Ramos (cell line): ENCODE data around the gene RUVBL2.
"Not testable (repeated sequence)": the region's sequence is repeated elsewhere in the genome, so short reads cannot be mapped to it uniquely, and the experiment has no call there.

Experiments
- in situ Hi-C: fragments of 300-500 bp; cut with MboI; formaldehyde crosslinking; loops from one replicate; pipeline ENCODE4 v1.14.3; 2022; ENCODE audit warnings: low sequenced_read_pairs; ENCODE audit not compliant: unreplicated experiment

Gene RUVBL2

DNA sequence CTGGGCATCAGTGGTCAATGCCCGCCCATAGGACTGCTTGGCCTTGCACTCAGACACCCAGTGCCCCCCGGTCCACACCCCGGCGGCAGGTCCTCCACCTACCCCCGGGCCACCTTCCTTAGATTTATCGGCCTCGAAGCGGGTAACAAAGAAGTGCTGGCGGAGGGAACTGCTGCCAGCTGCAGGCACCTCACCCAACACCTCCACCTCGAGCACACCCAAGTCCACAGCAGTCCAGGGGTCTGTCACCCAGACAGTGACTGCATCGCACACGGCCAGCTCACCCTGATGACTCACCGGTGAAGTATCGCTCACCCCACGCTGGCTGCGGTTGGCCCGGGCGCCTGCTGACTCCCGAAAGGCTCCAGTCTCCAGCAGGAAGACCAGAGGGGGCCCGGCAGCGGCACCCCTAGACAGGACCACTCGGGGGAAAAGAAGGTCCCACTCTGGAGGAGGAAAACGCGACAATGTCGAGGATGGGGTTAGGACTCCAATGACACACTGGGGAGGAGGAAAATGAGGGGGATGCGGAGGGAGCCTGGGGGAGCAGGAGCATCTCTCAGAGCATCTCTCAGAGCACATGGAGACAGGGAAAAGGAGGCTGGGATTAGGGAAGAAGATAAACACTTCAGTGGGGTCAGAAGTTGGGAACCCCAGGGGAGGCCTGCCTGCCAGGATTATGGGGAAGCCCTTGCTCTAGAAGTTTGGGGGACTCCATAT, 45.0 kb downstream of the RUVBL2 start:
- in situ Hi-C loops: not testable (repeated sequence)

DNA sequence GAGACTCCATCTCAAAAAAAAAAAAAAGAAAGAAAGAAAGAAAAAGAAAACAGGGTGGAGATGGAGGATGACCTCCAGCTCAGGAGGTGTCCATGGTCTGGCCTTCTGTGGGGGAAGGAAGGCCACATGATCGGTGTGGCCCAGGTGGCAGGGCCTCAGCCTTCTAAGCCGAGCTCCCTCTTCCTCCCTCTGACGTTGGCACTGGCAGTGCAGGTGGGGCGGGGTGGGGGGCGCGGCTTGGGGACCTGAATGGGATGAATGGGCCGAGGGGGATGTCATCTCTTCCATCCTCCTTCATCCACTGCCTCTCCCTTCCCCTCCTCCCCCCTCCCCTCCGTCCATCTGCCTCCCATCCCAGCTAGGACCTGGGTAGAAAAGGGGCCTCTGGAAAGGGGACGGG, 46.0 kb downstream of the RUVBL2 start:
- in situ Hi-C loops: not testable (repeated sequence)

DNA sequence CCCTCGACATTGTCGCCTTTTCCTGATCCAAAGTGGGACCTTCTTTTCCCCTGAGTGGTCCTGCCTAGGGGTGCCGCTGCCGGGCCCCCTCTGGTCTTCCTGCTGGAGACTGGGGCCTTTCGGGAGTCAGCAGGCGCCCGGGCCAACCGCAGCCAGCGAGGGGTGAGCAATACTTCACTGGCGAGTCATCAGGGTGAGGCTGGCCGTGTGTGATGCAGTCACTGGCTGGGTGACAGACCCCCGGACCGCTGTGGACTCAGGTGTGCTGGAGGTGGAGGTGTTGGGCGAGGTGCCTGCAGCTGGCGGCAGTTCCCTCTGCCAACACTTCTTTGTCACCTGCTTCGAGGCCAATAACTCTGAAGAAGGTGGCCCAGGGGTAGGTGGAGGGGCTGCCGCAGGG, 48.5 kb downstream of the RUVBL2 start:
- in situ Hi-C loops: no loop called here

DNA sequence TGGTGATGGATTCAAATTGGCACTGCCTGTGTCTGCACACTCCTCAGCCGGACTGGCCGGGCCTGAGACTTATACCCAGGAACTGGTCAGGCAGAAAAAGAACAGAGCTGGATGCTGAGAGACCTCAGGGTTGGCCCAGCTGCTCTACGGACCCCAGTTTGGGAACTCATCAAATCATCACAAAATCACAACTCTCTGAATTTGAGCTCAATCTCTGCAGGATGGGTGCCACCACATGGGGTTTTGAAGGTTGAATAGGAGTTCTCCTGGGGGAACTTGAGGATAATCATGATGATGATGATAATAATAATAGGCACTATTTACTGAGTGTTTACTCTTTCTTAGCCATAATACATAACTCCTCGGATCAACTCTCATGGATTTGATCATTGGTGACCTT, 49.0 kb downstream of the RUVBL2 start:
- in situ Hi-C loops: not testable (repeated sequence)

DNA sequence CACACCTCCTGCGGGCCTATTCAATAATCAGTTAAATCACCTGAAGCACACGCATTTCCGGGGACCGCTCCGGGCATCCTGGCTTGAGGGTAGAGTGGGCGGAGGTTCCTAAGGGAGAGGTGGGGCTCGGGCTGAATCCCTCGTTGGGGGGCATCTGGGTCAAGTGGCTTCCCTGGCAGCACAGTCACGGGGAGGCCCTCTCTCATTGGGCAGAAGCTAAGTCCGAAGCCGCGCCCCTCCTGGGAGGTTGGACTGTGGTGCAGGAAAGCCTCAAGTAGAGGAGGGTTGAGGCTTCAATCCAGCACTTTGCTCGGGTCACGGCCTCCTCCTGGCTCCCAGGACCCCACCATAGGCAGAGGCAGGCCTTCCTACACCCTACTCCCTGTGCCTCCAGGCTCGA, 49.9 kb downstream of the RUVBL2 start, which contains the start of gene CGB5:
Gene CGB5, plus strand, starts transcription at position 301 of the 400 bp plus-strand sequence. CDS start 362 bp downstream, outside the sequence.
- in situ Hi-C loops: not testable (repeated sequence)

DNA sequence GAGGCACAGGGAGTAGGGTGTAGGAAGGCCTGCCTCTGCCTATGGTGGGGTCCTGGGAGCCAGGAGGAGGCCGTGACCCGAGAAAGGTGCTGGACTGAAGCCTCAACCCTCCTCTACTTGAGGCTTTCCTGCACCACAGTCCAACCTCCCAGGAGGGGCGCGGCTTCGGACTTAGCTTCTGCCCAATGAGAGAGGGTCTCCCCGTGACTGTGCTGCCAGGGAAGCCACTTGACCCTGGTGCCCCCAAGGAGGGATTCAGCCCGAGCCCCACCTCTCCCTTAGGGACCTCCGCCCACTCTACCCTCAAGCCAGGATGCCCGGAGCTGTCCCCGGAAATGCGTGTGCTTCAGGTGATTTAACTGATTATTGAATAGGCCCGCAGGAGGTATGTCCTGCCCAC, 55.3 kb downstream of the RUVBL2 start, which contains the start of gene CGB8:
Gene CGB8, minus strand, starts transcription at position 101 of the 400 bp plus-strand sequence. CDS start 372 bp downstream, outside the sequence.
- in situ Hi-C loops: not testable (repeated sequence)

DNA sequence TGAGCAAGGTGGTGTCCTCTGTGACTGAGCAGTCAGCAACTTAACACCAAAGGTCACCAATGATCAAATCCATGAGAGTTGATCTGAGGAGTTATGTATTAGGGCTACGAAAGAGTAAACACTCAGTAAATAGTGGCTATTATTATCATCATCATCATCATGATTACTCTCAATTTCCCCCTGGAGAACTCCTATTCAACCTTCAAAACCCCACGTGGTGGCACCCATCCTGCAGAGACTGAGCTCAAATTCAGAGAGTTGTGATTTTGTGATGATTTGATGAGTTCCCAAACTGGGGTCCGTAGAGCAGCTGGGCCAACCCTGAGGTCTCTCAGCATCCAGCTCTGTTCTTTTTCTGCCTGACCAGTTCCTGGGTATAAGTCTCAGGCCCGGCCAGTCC, 56.1 kb downstream of the RUVBL2 start:
- in situ Hi-C loops: not testable (repeated sequence)

DNA sequence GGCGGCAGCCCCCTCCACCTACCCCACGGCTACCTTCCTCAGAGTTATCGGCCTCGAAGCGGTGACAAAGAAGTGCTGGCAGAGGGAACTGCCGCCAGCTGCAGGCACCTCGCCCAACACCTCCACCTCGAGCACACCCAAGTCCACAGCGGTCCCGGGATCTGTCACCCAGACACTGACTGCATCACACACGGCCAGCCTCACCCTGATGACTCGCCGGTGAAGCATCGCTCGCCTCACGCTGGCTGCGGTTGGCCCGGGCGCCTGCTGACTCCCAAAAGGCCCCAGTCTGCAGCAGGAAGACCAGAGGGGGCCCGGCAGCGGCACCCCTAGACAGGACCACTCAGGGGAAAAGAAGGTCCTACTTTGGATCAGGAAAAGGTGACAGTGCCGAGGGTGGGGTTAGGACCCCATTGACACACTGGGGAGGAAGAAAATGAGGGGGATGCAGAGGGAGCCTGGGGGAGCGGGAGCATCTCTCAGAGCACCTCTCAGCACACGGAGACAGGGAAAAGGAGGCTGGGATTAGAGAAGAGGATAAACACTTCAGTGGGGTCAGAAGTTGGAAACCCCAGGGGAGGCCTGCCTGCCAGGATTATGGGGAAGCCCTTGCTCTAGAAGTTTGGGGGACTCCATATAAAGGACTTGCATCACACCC, 56.8 kb downstream of the RUVBL2 start:
- in situ Hi-C loops: not testable (repeated sequence)

DNA sequence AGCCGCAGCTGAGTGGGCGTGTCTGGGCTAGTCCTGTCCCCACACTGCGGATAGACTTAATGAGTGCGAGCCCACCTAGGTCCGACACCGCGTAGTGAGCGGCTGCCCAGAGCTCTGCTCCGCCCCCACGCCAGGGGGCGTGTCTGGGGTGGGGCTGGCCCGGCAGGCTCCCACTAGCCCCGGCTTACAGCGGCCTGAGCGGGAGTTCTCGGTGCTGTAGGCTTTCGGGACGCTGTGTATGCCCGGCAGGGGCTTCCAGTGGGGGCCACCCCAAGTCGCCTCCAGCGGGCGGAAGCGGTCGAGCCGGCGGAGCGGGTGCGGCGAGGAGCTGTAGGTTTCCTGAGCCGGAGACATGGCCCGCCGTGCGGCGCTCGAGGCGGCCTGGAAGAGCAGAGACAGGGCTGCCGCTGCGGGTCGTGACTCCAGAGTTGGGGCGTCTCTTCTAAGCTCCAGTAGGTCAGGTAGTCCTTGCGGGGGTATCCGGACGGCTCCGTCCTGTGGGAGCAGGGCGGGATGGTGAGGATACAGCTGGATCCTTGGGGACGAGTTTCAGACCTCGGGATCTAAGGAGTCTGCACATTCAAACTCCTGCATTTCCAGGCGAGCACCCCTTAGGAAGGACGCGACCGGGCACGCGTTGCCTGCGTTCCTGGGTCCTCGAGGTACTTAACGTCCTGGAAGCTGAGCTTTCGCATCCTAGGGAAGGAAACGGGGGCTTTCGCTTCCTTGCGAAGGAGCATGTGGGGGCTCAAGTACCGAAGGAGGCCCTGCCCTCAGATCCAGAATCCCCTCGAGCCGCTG, 62.6 kb downstream of the RUVBL2 start:
- in situ Hi-C loops: no loop called here

DNA sequence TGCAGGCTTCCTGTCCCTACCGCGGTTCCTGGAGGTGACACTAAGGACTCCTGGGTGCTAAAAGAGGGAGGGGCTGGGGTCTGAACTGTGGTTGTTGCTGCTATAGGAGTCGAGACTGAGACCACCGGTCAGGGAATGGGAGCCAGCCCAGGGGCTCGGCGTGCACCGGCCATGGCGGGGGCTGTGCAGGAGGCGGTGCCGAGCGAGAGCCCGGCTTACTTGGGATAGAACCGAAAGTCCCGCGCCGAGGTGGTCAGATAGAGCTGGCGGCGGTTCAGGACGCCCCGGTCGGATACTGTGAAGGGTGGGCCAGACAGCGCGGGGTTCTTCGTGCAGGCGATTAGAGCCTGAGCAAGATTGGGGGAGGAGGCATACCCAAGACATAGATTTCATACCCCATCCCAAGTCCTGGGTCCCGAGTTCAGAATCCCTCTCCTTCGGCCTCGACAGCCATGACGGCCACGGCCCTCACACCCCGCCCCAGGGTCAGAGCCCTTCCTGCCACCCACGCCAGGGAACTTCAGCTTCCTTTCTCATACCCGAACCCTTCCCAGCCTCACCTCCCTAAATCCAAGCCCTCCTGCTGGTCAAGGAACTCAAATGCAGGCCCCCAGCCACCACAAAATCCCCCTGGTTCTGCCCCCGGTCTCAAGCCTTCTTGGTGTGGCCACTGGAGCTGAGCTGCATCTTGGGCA, 63.4 kb downstream of the RUVBL2 start:
- in situ Hi-C loops: not testable (repeated sequence)

DNA sequence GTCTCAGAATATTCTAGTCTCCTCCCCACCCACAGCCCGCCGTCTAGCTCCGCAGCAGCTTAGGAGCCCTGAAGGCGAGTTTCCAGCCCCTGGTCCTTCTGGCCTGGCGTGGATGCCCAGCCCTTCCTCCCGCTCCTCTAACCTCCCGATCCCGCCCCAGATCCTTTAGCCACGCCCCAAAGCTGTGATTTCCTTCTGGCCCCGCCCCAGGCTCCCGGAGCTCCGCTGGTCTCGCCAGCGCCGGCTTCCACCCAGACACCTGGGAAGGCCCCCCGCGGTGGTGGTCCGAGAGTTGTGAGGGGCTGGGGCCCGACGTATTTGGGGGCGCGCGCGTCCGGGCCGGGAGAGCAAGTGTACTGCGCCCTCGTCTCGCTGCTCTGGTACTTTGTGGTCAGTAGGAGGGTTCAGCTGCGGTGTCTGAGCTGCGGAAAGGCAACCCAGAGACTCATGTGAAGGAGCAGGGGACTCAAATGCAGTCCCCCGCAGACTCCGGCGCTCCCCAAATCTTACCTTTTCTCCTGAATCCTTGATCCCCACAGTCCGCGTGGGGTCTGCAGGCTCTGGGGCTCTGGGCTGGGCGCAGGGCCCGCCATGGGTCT, 64.0 kb downstream of the RUVBL2 start, which contains the start of gene CGB7:
Gene CGB7, minus strand, starts transcription at position 114 of the 599 bp plus-strand sequence. CDS start 2,374 bp downstream, outside the sequence.
- in situ Hi-C loops: no loop called here

DNA sequence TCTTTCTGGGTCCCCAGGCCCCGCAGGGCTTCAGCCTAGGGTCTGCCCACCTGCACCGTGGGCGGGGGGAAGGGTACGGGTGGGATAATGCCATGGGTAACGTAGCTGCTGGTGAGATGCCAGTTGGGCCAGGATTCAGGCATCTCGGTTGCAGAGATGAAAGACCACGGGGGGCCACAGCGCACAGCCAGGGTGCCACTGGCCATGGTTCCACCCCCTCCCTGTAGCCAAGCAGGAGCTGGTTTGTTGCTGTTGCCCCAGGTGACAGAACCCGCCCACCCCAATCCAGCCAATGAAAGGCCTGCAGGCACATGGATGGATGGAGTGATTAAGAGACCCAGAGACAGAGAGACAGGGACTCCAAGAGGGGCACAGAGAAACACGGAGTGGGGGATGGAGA, 64.9 kb downstream of the RUVBL2 start:
- in situ Hi-C loops: no loop called here

DNA sequence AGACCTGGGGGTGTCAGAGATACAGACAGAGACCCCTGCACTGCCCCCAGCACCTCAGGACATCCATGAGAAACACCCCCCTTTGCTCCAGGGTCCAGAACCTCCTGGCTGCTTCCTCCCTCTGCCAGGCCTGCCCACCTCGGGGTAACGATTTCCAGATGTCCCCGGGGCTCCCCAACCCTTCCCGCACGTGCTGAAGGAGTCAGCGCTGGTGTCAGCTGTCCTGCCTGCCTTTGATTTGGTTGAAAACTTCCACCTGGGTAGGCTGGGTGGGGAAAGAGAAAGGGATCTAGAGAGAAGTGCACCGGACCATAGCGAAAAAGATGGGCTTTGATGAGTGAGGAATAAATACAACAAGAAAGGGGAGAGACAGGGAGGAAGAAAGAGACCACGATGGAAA, 65.4 kb downstream of the RUVBL2 start:
- in situ Hi-C loops: no loop called here

DNA sequence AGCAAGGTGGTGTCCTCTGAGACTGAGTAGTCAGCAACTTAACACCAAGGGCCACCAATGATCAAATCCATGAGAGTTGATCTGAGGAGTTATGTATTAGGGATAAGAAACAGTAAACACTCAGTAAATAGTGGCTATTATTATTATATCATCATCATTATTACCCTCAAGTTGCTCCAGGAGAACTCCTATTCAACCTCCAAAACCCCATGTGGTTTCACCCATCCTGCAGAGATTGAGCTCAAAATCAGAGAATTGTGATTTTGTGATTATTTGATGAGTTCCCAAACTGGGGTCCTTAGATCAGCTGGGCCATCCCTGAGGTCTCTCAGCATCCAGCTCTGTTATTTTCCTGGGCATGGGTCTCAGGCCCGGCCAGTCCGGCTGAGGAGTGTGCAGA, 67.3 kb downstream of the RUVBL2 start:
- in situ Hi-C loops: no loop called here

DNA sequence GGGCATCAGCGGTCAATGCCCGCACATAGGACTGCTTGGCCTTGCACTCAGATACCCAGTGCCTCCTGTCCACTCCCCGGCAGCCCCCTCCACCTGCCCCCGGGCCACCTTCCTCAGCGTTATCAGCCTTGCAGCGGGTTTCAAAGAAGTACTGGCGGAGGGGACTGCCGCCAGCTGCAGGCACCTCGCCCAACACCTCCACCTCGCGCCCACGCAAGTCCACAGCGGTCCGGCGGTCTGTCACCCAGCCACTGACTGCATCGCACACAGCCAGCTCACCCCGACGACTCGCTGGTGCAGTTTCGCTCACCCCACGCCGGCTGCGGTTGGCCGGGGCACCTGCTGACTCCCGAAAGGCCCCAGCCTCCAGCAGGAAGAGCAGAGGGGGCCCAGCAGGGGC, 67.8 kb downstream of the RUVBL2 start:
- in situ Hi-C loops: no loop called here

DNA sequence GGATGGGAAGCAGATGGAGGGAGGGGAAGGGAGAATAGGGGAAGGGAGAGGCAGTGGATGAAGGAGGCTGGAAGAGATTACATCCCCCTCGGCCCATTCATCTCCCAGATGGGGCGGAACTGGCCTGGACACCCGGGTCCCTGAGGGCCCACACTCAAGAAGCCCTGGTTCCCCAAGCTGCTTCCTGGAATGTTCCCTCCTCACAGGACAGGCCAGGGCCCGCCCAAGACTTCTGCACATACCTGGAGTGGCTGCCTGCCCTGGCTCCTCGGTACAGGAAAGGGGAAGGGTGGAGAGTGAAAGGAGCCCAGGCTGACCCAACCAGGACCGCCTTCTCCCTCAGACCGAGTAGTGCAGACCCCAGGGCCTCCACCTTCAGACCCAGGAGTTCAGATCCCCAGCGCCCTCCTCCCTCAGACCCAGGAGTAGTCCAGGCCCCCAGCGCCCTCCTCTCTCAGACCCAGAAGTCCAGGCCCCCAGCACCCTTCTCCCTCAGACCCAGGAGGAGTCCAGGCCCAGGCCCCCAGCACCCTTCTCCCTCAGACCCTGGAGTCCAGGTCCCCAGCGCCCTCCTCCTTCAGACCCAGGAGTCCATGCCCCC, 70.4 kb downstream of the RUVBL2 start:
- in situ Hi-C loops: no loop called here

DNA sequence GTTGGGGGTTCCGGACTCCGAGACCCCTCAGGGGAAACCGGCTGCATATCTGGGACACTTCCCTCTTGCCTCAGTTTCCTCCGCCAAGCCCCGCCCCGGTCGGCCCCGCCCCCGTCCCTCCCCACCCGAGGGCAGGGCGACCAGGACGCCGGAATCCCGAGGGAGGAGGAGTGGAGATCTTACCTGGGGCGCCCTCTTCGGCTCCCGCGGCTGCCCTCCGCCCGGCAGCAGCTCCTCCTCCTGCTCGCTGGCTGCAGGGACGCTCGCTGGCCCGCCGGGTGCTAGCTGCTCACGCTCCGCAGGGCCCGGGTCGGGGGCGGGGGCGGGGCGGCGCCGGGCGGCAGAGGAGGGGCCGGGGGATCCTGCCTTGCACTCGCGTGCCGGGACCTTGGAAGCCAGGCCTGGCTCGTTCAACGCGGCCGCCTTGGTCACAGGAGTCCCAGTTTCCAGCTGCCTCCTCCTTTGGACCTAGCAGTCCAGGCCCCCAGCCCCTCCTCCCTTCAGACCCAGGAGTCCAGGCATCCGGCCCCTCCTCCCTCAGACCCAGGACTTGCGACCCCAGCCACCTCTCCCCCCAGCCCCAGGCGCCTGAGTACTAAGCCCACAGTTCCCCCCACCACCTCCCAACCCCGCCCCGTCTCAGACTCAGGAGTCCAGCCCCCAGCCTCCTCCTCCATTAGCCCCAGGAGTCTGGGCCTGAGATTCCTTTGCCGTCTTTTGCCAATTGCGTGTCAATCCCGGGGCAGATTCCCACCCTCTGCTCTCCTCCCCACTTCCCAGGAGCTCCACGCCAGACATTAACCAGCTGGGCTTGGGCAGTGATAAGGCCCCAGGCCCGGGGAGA, 71.3 kb downstream of the RUVBL2 start, which contains the start of gene NTF4:
Gene NTF4, minus strand, starts transcription at position 51 of the 844 bp plus-strand sequence. CDS start 2,821 bp downstream, outside the sequence.
- in situ Hi-C loops: no loop called here
